ENCODE measurements around the gene IFNA10. TPM values are rescaled to one million over a fixed set of nuclear protein-coding genes. Genes with fewer than 3 reads are reported as not detected.
A peak's percentile ranks its signal among the peaks of the same experiment; 100 is the strongest.
"Not testable (repeated sequence)": the region's sequence is repeated elsewhere in the genome, so short reads cannot be mapped to it uniquely, and the experiment has no call there.

IFNA10 gene
- total RNA-seq, 1 experiment from 2014 or later: not detected

DNA sequence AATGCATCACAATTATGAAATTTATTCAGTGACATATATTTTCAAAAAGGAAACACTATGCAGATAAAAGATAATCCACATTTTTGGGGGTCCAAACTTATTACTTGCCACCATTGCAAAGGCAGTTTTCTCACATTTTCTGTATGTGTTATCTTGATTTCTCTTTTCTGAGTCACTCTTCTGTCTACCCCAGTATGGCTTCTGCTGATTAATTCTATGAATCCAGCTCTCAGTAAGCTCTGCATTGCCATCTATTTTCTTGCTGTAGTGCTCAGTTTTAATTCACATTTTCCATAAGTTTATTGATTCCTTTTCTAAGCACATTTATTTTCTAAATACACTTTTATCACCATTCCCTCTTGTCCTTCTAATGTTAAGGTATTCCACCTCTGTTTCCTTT lies 1.7 kb downstream of the IFNA10 start:
- DNase-seq (ENCODE audit: low read depth): no peak
- in situ Hi-C loops (cut with HindIII; ENCODE audit: low pct_unique_long_range_greater_than_20kb, low sequenced_read_pairs): no loop called here

DNA sequence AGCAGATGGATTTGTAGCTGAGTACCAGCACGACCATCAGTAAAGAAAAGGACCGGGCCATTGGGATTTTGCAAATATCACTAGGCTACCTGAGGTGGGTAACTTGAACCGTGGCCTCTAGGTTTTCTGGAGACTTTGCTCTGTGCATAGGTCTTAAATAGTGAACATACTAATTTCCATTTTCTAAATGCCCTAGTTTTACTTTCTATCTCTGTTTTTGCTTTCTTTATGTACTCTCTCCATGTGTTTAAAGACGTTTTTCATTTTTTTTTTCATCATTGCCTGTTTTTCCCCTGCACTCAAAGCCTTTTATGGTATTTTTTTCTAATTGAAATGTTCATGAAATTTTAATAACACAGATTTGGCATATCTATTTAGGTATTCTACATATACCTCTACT lies 4.8 kb downstream of the IFNA10 start, which contains the start of gene IFNA7:
TSS of gene IFNA7 (minus strand) at position 101 of the 400 bp plus-strand sequence. CDS start at position 61, 40 bp downstream.
- DNase-seq (ENCODE audit: low read depth); in situ Hi-C loops (cut with HindIII; ENCODE audit: low pct_unique_long_range_greater_than_20kb, low sequenced_read_pairs): not testable (repeated sequence)

DNA sequence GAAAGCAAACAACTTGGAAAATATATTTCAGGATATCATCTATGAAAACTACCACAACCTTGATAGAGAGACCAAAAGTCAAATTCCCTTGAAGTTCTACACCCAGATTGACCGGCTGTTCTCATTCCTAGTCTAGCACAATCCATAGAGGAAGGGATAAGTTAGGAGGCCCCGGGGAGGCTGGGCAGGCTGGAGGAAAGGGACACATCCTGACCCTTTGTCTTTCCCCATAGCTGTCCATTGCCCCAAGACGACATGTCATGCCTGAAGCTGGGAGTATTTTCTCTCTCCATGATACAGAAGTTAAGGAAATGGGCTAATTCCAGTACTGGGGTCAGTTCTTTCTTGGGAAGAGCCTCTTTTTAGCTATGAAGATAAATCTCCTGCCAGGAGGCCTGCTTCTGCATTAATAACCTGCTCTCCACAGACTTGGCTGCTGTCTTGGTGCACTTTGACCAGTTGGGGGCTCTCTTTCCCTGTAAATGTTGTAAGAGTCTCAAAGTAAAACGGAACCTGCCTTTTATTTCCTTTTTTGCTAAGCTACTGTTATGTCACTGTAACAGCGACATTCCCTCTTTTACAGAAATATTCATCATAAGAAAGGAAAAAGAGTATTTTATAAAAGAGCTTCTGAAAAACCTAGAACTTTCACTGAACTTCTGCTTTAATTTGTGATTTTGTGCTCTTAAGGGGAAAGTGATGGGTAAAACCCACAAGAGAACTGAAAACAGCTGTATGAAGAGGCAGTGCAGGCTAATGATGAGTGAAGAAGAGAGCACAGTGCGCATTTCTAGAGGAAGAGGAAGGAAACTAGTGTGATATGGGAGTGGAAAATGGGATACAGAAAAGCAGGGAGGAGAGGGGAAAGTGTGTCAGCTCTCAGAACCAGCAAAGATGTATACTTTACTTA lies 11.8 kb downstream of the IFNA10 start:
- in situ Hi-C loops (cut with HindIII; ENCODE audit: low pct_unique_long_range_greater_than_20kb, low sequenced_read_pairs): not testable (repeated sequence)
- peak; percentile 17 for DNase-seq (ENCODE audit: low read depth)

DNA sequence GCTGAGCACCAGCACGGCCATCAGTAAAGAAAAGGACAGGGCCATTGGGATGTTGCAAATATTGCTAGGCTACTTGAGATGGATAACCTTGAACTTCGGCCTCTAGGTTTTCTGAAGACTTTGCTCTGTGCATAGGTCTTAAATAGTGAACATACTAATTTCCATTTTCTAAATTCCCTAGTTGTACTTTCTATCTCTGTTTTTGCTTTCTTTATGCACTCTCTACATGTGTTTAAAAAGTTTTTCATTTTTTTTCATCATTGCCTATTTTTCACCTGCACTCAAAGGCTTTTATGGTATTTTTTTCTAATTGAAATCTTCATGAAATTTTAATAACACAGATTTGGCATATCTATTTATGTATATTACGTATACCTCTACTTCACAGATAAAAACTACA lies 19.5 kb downstream of the IFNA10 start, which contains the start of gene IFNA4:
TSS of gene IFNA4 (minus strand) at position 101 of the 400 bp plus-strand sequence. CDS start at position 45, 56 bp downstream.
- in situ Hi-C loops (cut with HindIII; ENCODE audit: low pct_unique_long_range_greater_than_20kb, low sequenced_read_pairs); DNase-seq (ENCODE audit: low read depth): not testable (repeated sequence)

DNA sequence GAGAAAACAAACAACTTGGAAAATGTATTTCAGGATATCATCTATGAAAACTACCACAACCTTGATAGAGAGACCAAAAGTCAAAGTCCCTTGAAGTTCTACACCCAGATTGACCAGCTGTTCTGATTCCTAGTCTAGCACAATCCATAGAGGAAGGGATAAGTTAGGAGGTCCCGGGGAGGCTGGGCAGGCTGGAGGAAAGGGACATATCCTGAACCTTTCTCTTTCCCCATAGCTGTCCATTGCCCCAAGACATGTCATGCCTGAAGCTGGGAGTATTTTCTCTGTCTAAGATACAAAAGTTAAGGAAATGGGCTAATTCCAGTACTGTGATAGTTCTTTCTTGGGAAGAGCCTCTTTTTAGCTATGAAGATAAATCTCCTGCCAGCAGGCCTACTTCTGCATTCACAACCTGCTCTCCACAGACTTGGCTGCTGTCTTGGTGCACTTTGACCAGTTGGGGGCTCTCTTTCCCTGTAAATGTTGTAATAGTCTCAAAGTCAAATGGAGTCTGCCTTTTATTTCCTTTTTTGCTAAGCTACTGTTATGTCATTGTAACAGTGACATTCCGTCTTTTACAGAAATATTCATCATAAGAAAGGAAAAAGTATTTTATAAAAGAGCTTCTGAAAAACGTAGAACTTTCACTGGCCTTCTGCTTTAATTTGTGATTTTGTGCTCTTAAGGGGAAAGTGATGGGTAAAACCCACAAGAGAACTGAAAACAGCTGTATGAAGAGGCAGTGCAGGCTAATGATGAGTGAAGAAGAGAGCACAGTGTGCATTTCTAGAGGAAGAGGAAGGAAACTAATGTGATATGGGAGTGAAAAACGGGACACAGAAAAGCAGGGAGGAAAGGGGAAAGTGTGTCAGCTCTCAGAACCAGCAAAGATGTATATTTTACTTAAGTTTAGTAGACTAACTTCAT lies 23.9 kb downstream of the IFNA10 start:
- in situ Hi-C loops (cut with HindIII; ENCODE audit: low pct_unique_long_range_greater_than_20kb, low sequenced_read_pairs): not testable (repeated sequence)
- peak; percentile 3 for DNase-seq (ENCODE audit: low read depth)

DNA sequence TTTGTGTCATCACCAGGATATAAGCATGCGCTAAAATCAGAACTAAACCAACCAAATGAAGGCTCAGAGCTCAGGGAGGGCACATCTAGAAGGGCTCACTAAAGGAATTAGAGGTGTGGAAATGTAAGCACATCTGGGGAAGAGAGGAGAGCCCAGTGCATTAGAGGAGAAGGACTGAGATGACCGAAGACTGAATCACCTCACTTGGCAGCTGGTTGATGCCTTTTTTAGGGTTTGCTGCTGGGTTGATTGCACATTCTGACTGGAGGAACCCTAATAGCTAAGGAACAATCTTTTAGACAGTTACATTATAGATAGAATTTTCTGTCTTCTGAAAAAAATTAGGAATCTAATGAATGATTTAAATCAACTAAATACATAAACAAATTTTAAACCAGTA lies 32.3 kb downstream of the IFNA10 start:
- no peak for DNase-seq (ENCODE audit: low read depth)
- in situ Hi-C loops (cut with HindIII; ENCODE audit: low pct_unique_long_range_greater_than_20kb, low sequenced_read_pairs): no loop called here

DNA sequence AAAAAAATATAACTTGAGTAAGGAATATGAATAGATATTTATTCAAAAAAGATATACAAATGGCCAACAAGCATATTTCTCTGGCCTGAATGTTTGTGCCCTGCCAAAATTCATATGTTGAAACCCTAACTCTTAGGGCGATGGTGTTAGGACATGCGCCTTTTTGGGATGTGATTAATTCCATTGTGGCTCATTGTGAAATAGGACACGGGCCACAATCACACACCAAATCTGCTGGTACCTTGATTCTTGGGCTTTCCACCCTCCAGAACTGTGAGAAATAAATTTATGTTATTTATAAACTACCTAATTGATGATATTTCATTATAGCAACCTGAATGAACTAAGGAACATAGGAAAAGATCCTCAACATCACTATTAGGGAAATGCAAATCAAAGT lies 34.8 kb downstream of the IFNA10 start:
- in situ Hi-C loops (cut with HindIII; ENCODE audit: low pct_unique_long_range_greater_than_20kb, low sequenced_read_pairs): no loop called here
- no peak for DNase-seq (ENCODE audit: low read depth)

DNA sequence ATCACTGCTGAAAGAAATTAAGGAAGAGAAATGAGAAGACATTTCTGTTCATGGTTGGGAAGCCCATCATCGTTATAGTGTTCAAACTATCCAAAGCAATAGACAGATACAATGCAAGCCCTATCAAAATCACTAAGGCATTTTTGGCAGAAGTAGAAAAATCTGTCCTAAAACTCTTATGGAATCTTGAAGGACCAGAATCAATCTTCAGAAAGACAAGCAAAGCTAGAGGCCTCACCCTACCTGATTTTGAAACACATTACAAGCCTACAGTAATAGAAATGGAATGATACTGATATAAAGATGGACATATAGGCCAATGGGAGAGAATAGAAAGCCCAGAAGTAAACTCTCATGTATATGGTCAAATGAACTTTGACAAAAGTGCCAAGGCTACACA lies 35.6 kb downstream of the IFNA10 start:
- no peak for DNase-seq (ENCODE audit: low read depth)
- in situ Hi-C loops (cut with HindIII; ENCODE audit: low pct_unique_long_range_greater_than_20kb, low sequenced_read_pairs): no loop called here

DNA sequence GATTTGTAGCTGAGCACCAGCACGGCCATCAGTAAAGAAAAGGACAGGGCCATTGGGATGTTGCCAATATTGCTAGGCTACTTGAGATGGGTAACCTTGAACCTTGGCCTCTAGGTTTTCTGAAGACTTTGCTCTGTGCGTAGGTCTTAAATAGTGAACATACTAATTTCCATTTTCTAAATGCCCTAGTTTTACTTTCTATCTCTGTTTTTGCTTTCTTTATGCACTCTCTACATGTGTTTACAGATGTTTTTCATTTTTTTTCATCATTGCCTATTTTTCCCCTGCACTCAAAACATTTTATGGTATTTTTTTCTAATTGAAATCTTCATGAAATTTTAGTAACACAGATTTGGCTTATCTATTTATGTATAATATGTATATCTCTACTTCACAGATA lies 40.4 kb downstream of the IFNA10 start, which contains the start of gene IFNA21:
TSS of gene IFNA21 (minus strand) at position 101 of the 400 bp plus-strand sequence. CDS start at position 53, 48 bp downstream.
- DNase-seq (ENCODE audit: low read depth); in situ Hi-C loops (cut with HindIII; ENCODE audit: low pct_unique_long_range_greater_than_20kb, low sequenced_read_pairs): not testable (repeated sequence)

DNA sequence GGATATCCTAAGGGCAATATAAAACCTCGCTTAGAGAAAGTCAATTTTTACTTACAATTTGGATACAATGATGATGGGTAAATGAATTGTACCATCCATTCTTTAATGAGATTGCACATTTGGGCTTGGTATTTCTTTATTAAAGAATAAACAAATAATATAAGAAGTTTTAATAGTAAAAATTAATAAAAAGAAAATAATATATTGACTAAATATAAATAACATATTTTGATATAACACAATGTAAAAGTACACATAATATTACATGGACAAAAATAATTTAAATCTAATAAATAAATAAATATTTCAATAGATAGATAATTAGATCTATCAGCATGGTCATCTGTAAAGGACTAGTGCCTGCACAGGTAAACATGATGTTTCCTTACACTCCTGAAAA lies 41.4 kb downstream of the IFNA10 start:
- in situ Hi-C loops (cut with HindIII; ENCODE audit: low pct_unique_long_range_greater_than_20kb, low sequenced_read_pairs): no loop called here
- no peak for DNase-seq (ENCODE audit: low read depth)

DNA sequence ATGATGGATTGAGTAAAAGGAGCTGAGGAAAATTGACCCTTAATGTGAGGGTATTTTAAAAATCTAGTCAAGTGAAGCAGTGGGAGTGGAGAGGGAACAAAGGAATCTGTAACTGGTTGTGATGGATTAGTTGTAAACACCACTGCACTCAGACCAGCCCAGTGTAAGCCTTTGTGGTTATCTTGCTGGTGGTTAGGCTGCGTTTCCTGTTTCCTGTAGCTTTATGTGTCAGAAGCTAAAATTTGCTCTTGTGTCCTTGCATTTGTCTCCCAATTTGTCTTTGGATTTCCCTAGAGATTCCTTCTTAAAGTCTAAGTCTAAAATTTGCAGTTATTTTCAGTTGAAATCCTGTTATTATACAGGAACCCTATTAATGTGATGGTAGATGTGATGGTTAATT lies 46.8 kb downstream of the IFNA10 start:
- DNase-seq (ENCODE audit: low read depth): no peak
- in situ Hi-C loops (cut with HindIII; ENCODE audit: low pct_unique_long_range_greater_than_20kb, low sequenced_read_pairs): no loop called here

Other genes with a start within 250 kb of the IFNA10 start
- gene HACD4, start 175.5 kb downstream of the IFNA10 start, total RNA-seq (2014; rRNA removed; shearing (Covaris generic); ENCODE audit: low replicate concordance): 2.2 and 8.1 TPM in 2 replicates
- not detected in 2 replicates for gene IFNB1, start 129.2 kb downstream of the IFNA10 start, total RNA-seq (2014; rRNA removed; shearing (Covaris generic); ENCODE audit: low replicate concordance)
- not detected in 2 replicates for gene IFNW1, start 65.3 kb downstream of the IFNA10 start, total RNA-seq (2014; rRNA removed; shearing (Covaris generic); ENCODE audit: low replicate concordance)
- gene IFNA21, start 40.5 kb downstream of the IFNA10 start, total RNA-seq (2014; rRNA removed; shearing (Covaris generic); ENCODE audit: low replicate concordance): not detected in 2 replicates
- not detected in 2 replicates for gene IFNA4, start 19.6 kb downstream of the IFNA10 start, total RNA-seq (2014; rRNA removed; shearing (Covaris generic); ENCODE audit: low replicate concordance)
- gene IFNA7, start 4.9 kb downstream of the IFNA10 start, total RNA-seq (2014; rRNA removed; shearing (Covaris generic); ENCODE audit: low replicate concordance): not detected in 2 replicates
- not detected in 2 replicates for gene IFNA16, start 10.2 kb upstream of the IFNA10 start, total RNA-seq (2014; rRNA removed; shearing (Covaris generic); ENCODE audit: low replicate concordance)
- gene IFNA17, start 21.1 kb upstream of the IFNA10 start, total RNA-seq (2014; rRNA removed; shearing (Covaris generic); ENCODE audit: low replicate concordance): not detected in 2 replicates
- not detected in 2 replicates for gene IFNA14, start 32.9 kb upstream of the IFNA10 start, total RNA-seq (2014; rRNA removed; shearing (Covaris generic); ENCODE audit: low replicate concordance)
- gene IFNA5, start 98.2 kb upstream of the IFNA10 start, total RNA-seq (2014; rRNA removed; shearing (Covaris generic); ENCODE audit: low replicate concordance): not detected in 2 replicates
- gene KLHL9, start 128.3 kb upstream of the IFNA10 start, total RNA-seq (2014; rRNA removed; shearing (Covaris generic); ENCODE audit: low replicate concordance): 2.5 and 4.3 TPM in 2 replicates
- not detected in 2 replicates for gene IFNA6, start 143.7 kb upstream of the IFNA10 start, total RNA-seq (2014; rRNA removed; shearing (Covaris generic); ENCODE audit: low replicate concordance)
- not detected in 2 replicates for gene IFNA13, start 160.9 kb upstream of the IFNA10 start, total RNA-seq (2014; rRNA removed; shearing (Covaris generic); ENCODE audit: low replicate concordance)
- not detected in 2 replicates for gene IFNA2, start 178.3 kb upstream of the IFNA10 start, total RNA-seq (2014; rRNA removed; shearing (Covaris generic); ENCODE audit: low replicate concordance)
- not detected in 2 replicates for gene IFNA8, start 202.0 kb upstream of the IFNA10 start, total RNA-seq (2014; rRNA removed; shearing (Covaris generic); ENCODE audit: low replicate concordance)
- gene IFNA1, start 233.3 kb upstream of the IFNA10 start, total RNA-seq (2014; rRNA removed; shearing (Covaris generic); ENCODE audit: low replicate concordance): not detected in 2 replicates